D341Med (cell line): ENCODE results near the gene ACSBG1.

ENCODE experiments used
- DNase-seq: peaks from one replicate; pipeline ENCODE4 v3.0.0; 2012; ENCODE audit warnings: low spot score

ACSBG1 gene

GRCh38 chr15:78220713-78221112 is 13.7 kb downstream of the ACSBG1 start:
- no peak for DNase-seq

DNA sequence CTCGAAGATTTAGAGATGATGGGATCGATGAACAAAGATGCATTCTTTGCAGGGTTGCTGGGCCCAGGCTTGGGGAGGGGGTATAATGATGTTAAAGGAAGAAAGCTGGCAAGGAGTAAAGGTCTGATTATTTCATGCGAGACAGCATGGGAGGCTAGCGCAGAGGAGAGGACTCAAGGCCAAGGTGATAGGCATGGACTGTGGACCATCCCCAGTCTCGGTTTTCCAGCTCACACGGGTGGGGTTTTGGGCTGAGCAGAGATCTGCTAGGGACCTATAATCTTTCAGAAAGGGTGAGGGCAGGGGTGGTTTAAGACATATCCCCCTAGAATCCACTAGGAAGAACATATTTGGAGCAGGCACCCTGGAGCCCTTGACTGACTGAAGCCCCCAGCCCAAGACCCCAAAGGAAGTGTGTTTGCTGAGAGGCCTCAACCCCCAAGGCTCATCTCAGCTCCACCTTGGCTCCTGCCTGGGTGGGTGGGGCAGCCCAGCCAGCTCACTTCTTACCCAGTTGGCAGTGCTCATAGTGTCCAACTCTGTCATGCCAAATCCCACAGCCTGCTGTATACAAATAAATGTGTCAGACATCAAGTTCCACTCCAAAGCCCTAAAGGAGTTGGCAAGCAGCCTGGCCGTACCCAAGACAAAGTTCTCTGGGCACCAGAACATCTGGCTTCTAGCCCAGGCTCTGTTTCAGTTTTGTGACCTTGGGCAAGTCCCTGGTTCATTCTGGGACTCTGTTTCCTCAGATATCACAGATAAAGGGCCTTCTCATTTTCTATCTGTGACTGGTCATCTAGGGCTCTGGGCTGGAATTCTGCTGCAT is 17.9 kb downstream of the ACSBG1 start:
- no peak for DNase-seq

- DNase-seq: no peak
These were observed 20.4 kb downstream of the ACSBG1 start for GRCh38 chr15:78213956-78214355.

DNA sequence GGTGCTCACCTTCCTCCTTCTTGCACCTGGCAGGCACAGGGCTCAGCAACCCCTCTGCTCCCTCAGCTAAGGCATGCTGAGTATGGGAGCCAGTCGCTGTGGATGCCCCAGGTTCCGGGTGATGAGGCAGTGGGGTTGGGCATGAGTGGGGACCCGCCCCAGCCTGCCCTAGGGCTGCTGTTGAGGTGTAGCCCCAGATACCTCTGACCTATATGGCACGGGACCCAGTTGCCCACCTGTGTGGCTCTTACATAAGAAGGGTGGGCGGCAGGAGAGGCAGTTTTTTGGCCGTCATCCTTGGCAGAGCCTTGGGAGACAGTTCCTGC is 21.0 kb downstream of the ACSBG1 start:
- no peak for DNase-seq

- no peak for DNase-seq
These were observed 21.6 kb downstream of the ACSBG1 start for GRCh38 chr15:78212546-78213424.

- DNase-seq: no peak
These were observed 22.4 kb downstream of the ACSBG1 start for GRCh38 chr15:78212008-78212407.

- DNase-seq: no peak
These were observed 23.0 kb downstream of the ACSBG1 start for GRCh38 chr15:78211189-78211921.

DNA sequence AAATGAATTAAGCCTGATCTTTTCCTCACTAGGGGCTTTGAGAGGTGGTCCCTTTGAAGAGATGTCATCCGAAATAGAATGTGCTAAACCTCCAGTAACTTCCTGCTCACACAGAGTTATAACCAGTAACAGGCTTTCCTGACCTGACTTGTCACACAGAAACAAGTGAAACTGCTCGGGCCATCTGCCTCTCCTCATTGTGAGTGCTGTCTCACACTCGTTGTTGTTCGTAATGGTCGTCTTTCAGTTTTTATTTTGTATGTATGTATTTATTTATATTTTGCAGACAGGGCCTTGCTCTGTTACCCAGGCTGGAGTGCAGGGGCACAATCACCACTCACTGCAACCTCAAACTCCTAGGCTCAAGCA is 24.0 kb downstream of the ACSBG1 start:
- no peak for DNase-seq

DNA sequence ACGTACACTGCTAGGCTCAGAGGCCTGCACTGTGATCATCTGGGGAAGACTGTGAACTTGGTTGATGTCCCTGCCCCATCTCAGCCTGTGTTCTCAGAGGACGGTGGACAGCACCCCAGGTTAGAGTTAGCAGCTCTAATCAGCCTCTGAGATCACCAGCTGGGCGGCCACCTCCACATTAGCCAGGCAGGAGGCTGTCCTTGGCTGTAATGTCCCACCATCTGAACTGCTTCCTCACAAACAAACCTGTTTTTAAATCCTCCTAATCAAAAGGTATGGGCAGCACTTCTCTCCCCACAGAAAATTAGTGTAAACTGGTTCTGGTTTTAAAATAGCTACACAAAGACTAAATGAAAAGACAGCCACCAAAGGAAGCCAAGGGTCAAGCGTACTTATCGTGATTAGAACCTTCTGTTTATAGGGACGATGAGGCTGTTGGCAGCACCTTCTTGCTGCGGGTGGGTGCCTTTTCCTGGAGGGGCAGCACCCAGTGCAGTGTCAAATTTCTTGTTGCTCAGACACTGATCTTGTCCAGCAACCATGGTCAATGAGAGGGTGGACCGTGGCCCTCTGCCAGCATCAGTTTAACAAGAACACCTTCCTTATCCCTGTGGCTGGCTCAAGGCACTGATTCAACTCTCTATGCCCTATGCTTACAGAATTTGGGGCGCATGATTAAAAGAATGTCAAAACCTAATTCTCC is 24.6 kb downstream of the ACSBG1 start:
- DNase-seq: peak; percentile 25

GRCh38 chr15:78208887-78209645 is 25.3 kb downstream of the ACSBG1 start:
- peak; percentile 5 for DNase-seq

DNA sequence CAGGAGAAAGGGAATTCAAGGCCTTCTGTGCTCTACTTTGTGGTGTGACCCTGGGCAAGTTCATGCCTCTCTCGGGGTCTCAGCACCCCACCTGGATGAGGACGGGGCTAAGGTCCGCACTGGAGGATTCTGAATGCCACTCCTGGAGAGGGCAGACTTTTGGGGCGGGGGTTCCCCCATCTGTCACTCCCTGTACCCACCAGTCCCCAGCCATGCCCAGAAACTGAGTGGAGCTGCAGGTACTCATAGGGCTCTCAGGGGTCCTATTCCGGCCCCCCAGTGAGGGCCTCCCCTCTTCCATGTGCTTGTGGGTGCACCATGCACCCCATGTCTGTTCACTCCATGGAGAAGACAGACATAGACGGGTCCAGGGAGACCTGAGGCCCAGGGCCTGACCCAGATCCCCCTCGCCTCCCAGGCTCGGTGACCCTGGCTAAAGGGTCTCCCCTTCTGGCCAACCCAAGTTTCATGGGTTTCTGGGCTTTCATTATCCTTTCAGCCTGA is 26.0 kb downstream of the ACSBG1 start:
- DNase-seq: no peak

DNA sequence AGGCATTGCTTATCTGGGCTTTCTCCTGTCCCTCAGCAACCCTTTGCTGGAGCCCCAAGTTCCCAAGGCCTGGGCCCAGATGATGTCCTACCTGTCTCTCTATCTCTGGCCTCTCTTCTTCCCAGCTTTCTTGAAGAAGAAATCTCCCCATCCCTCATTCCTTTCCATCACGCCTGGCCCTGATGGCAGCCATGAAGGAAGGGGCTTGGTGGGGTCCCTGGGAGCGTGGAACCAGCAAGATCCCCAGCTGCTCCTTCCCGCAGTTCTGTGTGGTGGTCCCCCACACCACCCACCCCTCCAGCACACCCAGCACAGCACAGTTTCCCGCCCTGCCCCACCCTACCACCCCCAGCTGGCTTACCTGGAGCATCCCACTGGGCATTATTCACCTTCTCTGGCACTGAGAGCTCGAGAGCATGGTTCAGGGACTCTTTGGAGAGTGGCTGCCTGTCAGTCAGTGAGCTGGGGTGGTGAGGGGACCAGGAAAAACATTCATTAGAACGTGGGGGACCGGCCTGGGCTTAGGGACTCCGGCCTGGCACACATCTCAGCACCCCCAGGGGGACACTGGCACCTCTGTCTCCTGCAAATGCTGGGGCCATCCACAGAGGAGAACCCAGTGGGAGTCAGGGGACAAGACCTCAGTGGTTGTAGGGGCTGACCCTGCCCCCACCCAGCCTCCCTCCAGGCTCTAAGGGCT is 26.6 kb downstream of the ACSBG1 start:
- DNase-seq: peak; percentile 8

GRCh38 chr15:78207110-78207458 is 27.3 kb downstream of the ACSBG1 start:
- DNase-seq: peak; percentile 19

- peak; percentile 28 for DNase-seq
These were observed 27.8 kb downstream of the ACSBG1 start for GRCh38 chr15:78206326-78207109.

GRCh38 chr15:78205856-78206255 is 28.5 kb downstream of the ACSBG1 start:
- DNase-seq: peak; percentile 15

- peak; percentile 4 for DNase-seq
These were observed 29.0 kb downstream of the ACSBG1 start for GRCh38 chr15:78205337-78205736.

DNA sequence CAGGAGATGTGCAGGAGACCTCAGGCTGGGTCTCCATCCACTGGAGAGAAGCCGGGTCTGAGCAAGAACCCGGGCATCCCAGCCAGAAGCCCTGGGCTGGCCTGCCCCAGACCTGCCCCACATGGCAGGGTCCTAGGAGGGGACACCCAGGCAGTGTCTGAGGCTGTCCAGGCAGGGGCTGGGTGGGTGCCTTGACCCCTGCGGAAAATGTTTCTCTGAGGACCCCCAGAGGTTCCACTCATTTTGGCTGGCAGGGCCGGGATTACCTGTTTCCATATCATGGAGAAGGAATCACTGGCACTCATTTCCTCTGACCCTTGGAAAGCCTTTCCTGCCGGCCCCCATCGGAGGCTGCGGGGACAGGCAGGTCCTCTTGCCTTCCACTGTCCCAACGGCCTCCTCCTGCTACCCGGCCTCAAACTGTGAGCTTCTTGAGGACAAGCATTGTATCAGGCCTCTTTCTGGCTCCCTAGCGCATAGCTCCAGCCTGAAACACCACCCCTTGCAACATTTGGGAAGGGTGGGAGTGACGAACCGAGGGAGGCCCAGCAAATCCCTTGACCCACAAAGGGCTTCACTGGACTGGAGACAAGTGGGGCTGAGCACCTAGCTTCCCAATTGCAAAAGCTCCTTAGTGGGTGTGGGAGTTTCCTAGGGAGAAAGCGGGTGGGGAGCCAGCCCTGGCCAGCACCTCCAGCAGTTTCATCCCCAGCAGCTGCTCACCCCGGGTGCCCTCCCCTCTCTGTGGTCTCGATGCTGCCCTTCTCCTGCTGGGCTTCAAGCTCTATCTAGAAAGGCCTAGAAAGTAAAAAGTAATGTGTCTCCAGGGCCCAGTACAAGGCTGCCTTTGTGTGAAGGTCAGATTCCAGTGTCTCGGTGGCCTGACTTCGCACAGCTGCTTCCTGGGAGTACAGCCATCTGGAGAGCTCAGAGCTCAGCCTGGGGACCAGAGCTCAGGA is 29.7 kb downstream of the ACSBG1 start:
- peak; percentile 17 for DNase-seq
